B cell (primary cell): ENCODE measurements around the gene GRK5. TPM values are rescaled to one million over a fixed set of nuclear protein-coding genes. Genes with fewer than 3 reads are reported as not detected.

Experiments
- ATAC-seq: fragments of 200-7000 bp; cut with Tn5 transposase; one replicate; pipeline ENCODE4 v1.10.0; 2021; ENCODE audit warnings: low read depth, mild to moderate bottlenecking, moderate number of reproducible peaks, moderate library complexity
- CTCF ChIA-PET: fragments of 350-600 bp; sonication (Branson Sonifier 250); formaldehyde crosslinking; loops from one replicate; lab custom pipeline; 2021; ENCODE audit warnings: antibody characterized with exemption, inconsistent platforms; lab: Charles Lee
- POLR2A ChIA-PET: fragments of 350-600 bp; sonication (Branson Sonifier 250); formaldehyde crosslinking; loops from one replicate; lab custom pipeline; 2021; ENCODE audit warnings: antibody characterized with exemption; lab: Charles Lee
- DNase-seq: peaks from one replicate; pipeline ENCODE4 v3.0.0; 2013
- H2AFZ ChIP-seq: 2 replicates; pipeline ENCODE4 v1.6.1; 2012; ENCODE audit warnings: mild to moderate bottlenecking, low read depth, low read length; ENCODE audit not compliant: insufficient read depth, poor library complexity, severe bottlenecking
- H3K27ac ChIP-seq, 2 donors: 1 replicate in 1 of 2; 2 replicates in 1 of 2; pipeline ENCODE4 v1.5.1; 2012 to 2013; ENCODE audit warnings: low read length in 2 of 2, mild to moderate bottlenecking in 2 of 2, moderate library complexity in 1 of 2
- H3K27me3 ChIP-seq, 4 experiments: fragments of 200-600 bp in 1 of 4; sonication (generic) in 1 of 4; replicated peaks in 1 of 4; 1 replicate in 2 of 4; 2 replicates in 2 of 4; pipeline versions ENCODE4 v1.6.1 to v1.7.0; 2013 to 2016; ENCODE audit warnings: low read length in 3 of 4, mild to moderate bottlenecking in 2 of 4, mixed read lengths in 1 of 4, moderate library complexity in 1 of 4; ENCODE audit not compliant: insufficient read depth in 4 of 4, control insufficient read depth in 3 of 4; ENCODE audit errors: control extremely low read depth in 1 of 4
- H3K36me3 ChIP-seq, 2 experiments: replicated peaks in 1 of 2; 1 replicate in 1 of 2; 2 replicates in 1 of 2; pipeline versions ENCODE4 v1.6.1 to v1.7.1; 2013; ENCODE audit warnings: low read length in 1 of 2; ENCODE audit not compliant: insufficient read depth in 2 of 2, control insufficient read depth in 1 of 2; ENCODE audit errors: control extremely low read depth in 1 of 2, extremely low read depth in 1 of 2
- H3K4me1 ChIP-seq, 2 donors: fragments of 200-600 bp in 1 of 2; sonication (generic) in 1 of 2; 1 replicate in 1 of 2; 2 replicates in 1 of 2; pipeline versions ENCODE4 v1.5.1 to v1.6.1; 2013 to 2017; ENCODE audit warnings: low read length in 2 of 2; ENCODE audit not compliant: control insufficient read depth in 2 of 2, insufficient read depth in 2 of 2
- H3K4me2 ChIP-seq: replicated peaks from 2 replicates; pipeline ENCODE3; 2012; ENCODE audit warnings: mild to moderate bottlenecking, low read depth, low read length; ENCODE audit not compliant: poor library complexity, severe bottlenecking
- H3K4me3 ChIP-seq, 5 experiments: fragments of 200-600 bp in 1 of 5; sonication (generic) in 1 of 5; 1 replicate in 3 of 5; 2 replicates in 2 of 5; pipeline versions ENCODE4 v1.5.1 to v1.7.0; 2011 to 2016; ENCODE audit warnings: low read length in 4 of 5, mild to moderate bottlenecking in 4 of 5, low read depth in 2 of 5, control low read depth in 1 of 5, moderate library complexity in 1 of 5; ENCODE audit not compliant: insufficient read depth in 1 of 5; ENCODE audit errors: control extremely low read depth in 1 of 5, extremely low read depth in 1 of 5
- H3K79me2 ChIP-seq: fragments of 200-600 bp; sonication (generic); one replicate; pipeline ENCODE4 v1.6.0; 2016; ENCODE audit warnings: low read length; ENCODE audit not compliant: control insufficient read depth, insufficient read depth
- H3K9ac ChIP-seq: fragments of 200-600 bp; sonication (generic); 2 replicates; pipeline ENCODE4 v1.6.1; 2017; ENCODE audit warnings: mild to moderate bottlenecking, low read length, moderate library complexity
- H3K9me3 ChIP-seq, 3 donors: one replicate each; pipeline versions ENCODE4 v1.6.1 to v1.7.1; 2013; ENCODE audit warnings: low read length in 2 of 3; ENCODE audit not compliant: control insufficient read depth in 2 of 3, insufficient read depth in 1 of 3; ENCODE audit errors: control extremely low read depth in 1 of 3
- H4K20me1 ChIP-seq: 2 replicates; pipeline ENCODE4 v1.6.0; 2012; ENCODE audit warnings: mild to moderate bottlenecking, low read length; ENCODE audit not compliant: insufficient read depth, control insufficient read depth, poor library complexity, severe bottlenecking
- H3K27ac Mint-ChIP-seq: one replicate; pipeline ENCODE4 v1.8.0; 2021; ENCODE audit warnings: mixed read lengths
- H3K27me3 Mint-ChIP-seq: one replicate; pipeline ENCODE4 v1.8.0; 2021; ENCODE audit warnings: mixed read lengths
- H3K4me1 Mint-ChIP-seq: one replicate; pipeline ENCODE4 v1.8.0; 2021; ENCODE audit warnings: mixed read lengths
- H3K4me3 Mint-ChIP-seq: one replicate; pipeline ENCODE4 v1.8.0; 2021; ENCODE audit warnings: mixed read lengths
- H3K9me3 Mint-ChIP-seq: one replicate; pipeline ENCODE4 v1.8.0; 2022; ENCODE audit warnings: mixed read lengths; ENCODE audit not compliant: insufficient read depth
- CTCF ChIP-seq: fragments of 200-600 bp; IDR thresholded peaks from one replicate; pipeline ENCODE4 v1.8.0; 2022; ENCODE audit warnings: antibody characterized with exemption, mild to moderate bottlenecking
- EZH2 ChIP-seq: IDR thresholded peaks from 2 replicates; pipeline ENCODE4 v1.6.1; 2012; ENCODE audit warnings: borderline replicate concordance, low read depth, mild to moderate bottlenecking, moderate library complexity, low read length; ENCODE audit not compliant: insufficient read depth, poor library complexity, severe bottlenecking
- WGBS: methylation state at CpG from one replicate; pipeline ENCODE4 v1.1.5; 2013; ENCODE audit warnings: missing lambda C conversion rate; ENCODE audit not compliant: insufficient coverage; 5-methylcytosine and 5-hydroxymethylcytosine counted together
- intact Hi-C: fragments of 100-400 bp; cut with micrococcal nuclease; formaldehyde crosslinking; loops from one replicate; pipeline ENCODE4 v1.10.0; 2022
- polyA plus RNA-seq: library from polyadenylated mRNA; depleted of rRNA; stranded (reverse); fragments of >200 nt; gene quantifications from 2 replicates; pipeline ENCODE4 v1.2.3, GENCODE V29; 2012
- total RNA-seq, 2 donors: library from RNA; stranded (reverse); fragments of 120-200 nt in 1 of 2; gene quantifications; 1 replicate in 1 of 2; 2 replicates in 1 of 2; pipeline versions ENCODE4 v1.2.3 to v1.2.4, GENCODE V29; 2013 to 2022

Gene GRK5
- total and polyA plus RNA-seq, 2 donors (not counting 1 experiment from before 2014, with no cell fraction given), result 21.9 to 54.8 TPM

GRCh38 chr10:119211625-119212441, 4.5 kb downstream of the GRK5 start:
- ChIA-PET POLR2A (interaction anchor here (0.6 to 0.8 kb wide), 3 partner anchors 17 to 457 kb away, joined by 3 to 5 read pairs (median 5); partner anchors contain the start of gene CACUL1), CTCF (interaction anchor here (0.6 to 2.1 kb wide), 5 partner anchors 11 to 159 kb away, joined by 3 to 7 read pairs (median 3); no protein-coding TSS in a partner anchor)
- no peaks in the 10 kb centered on the region for H3K27me3 ChIP-seq
- H3K4me1 Mint-ChIP-seq, result peaks cover 53% of the 10 kb centered on the region
- peaks cover 1 to 4% of the 10 kb centered on the region in 2 experiments for H3K36me3 ChIP-seq
- peak; percentile 28 for DNase-seq
- peak overlapping the region; percentile 41 for H3K4me2 ChIP-seq
- no peaks in the 10 kb centered on the region for H3K9me3 ChIP-seq
- peak overlapping the region; percentile 53 for H3K27ac Mint-ChIP-seq
- no peak for ATAC-seq
- H2AFZ ChIP-seq, result peak overlapping the region; percentile 18
- H3K27me3 Mint-ChIP-seq, result no peaks in the 10 kb centered on the region
- intact Hi-C loops, result loop anchor here (5.0 kb wide), 1 partner anchor 35 kb away; no protein-coding TSS in a partner anchor
- peak overlapping the region in 1 of 5 experiments; percentile 11 for H3K4me3 ChIP-seq
- peaks cover 9% of the 10 kb centered on the region for H4K20me1 ChIP-seq
- peak overlapping the region; percentile 11 to 64 for H3K27ac ChIP-seq
- no peaks in the 10 kb centered on the region for H3K9me3 Mint-ChIP-seq
- WGBS, result 52% methylated on average over 4 of the region's 12 CpGs
- peaks cover 82% of the 10 kb centered on the region for H3K79me2 ChIP-seq
- TF ChIP-seq CTCF, result no peak
- no peak for TF ChIP-seq EZH2
- peaks cover 35 to 49% of the 10 kb centered on the region in 2 donors for H3K4me1 ChIP-seq
- peak overlapping the region; percentile 29 for H3K4me3 Mint-ChIP-seq
- H3K9ac ChIP-seq, result peak overlapping the region; percentile 27

- WGBS, result 100% methylated on average over 1 of the region's 2 CpGs
- ChIA-PET POLR2A (interaction anchor here (0.7 kb wide), 1 partner anchor 50 kb away, joined by 4 read pairs; no protein-coding TSS in a partner anchor), CTCF (interaction anchor here (1.0 to 1.2 kb wide), 2 partner anchors 16 to 203 kb away, joined by 3 read pairs; no protein-coding TSS in a partner anchor)
- H3K4me1 Mint-ChIP-seq, result peaks cover 43% of the 10 kb centered on the region
- no peak overlapping the region for H3K27ac ChIP-seq
- H3K27me3 ChIP-seq, result no peaks in the 10 kb centered on the region
- no peaks in the 10 kb centered on the region for H3K9me3 ChIP-seq
- no peak overlapping the region for H3K9ac ChIP-seq
- peaks cover 30% of the 10 kb centered on the region for H4K20me1 ChIP-seq
- no peak overlapping the region for H3K4me3 ChIP-seq
- no peak overlapping the region for H2AFZ ChIP-seq
- DNase-seq (no peak), ATAC-seq (no peak)
- H3K4me1 ChIP-seq, result peaks cover 27 to 29% of the 10 kb centered on the region in 2 donors
- H3K36me3 ChIP-seq, result peaks cover 1 to 4% of the 10 kb centered on the region in 2 experiments
- H3K9me3 Mint-ChIP-seq, result no peaks in the 10 kb centered on the region
- no peaks in the 10 kb centered on the region for H3K27me3 Mint-ChIP-seq
- intact Hi-C loops, result no loop called here
- no peak overlapping the region for H3K4me3 Mint-ChIP-seq
- H3K79me2 ChIP-seq, result peaks cover 99% of the 10 kb centered on the region
- TF ChIP-seq EZH2 (no peak), CTCF (no peak)
- H3K4me2 ChIP-seq, result no peak overlapping the region
- no peak overlapping the region for H3K27ac Mint-ChIP-seq
Measured at GRCh38 chr10:119215371-119215770, 8.0 kb downstream of the GRK5 start.
